CD4-positive, alpha-beta memory T cell (primary cell): ENCODE measurements around the gene LIMK1. TPM values are rescaled to one million over a fixed set of nuclear protein-coding genes. Genes with fewer than 3 reads are reported as not detected.
"Not testable (repeated sequence)": the region's sequence is repeated elsewhere in the genome, so short reads cannot be mapped to it uniquely, and the experiment has no call there.

Experiments
- CTCF ChIA-PET: fragments of 350-600 bp; sonication (Branson Sonifier 250); formaldehyde crosslinking; loops from one replicate; lab custom pipeline; 2021; ENCODE audit warnings: inconsistent platforms; ENCODE audit not compliant: partially characterized antibody; lab: Charles Lee
- POLR2A ChIA-PET: fragments of 350-600 bp; sonication (Branson Sonifier 250); formaldehyde crosslinking; loops from one replicate; lab custom pipeline; 2021; ENCODE audit not compliant: partially characterized antibody; lab: Charles Lee
- DNase-seq, 5 donors: peaks; one replicate each; pipeline versions ENCODE4 v3.0.0 to v3.0.0-alpha.2; 2020 to 2022; ENCODE audit warnings: mixed read lengths in 1 of 5
- H3K27ac ChIP-seq: one replicate; pipeline ENCODE4 v1.7.0; 2013; ENCODE audit warnings: low read depth, low read length
- H3K27me3 ChIP-seq: 2 replicates; pipeline ENCODE4 v1.7.0; 2013; ENCODE audit warnings: mild to moderate bottlenecking, low read length, moderate library complexity; ENCODE audit not compliant: insufficient read depth
- H3K36me3 ChIP-seq: 2 replicates; pipeline ENCODE4 v1.7.0; 2013; ENCODE audit warnings: mild to moderate bottlenecking, low read length, moderate library complexity; ENCODE audit not compliant: insufficient read depth
- H3K4me1 ChIP-seq: 2 replicates; pipeline ENCODE4 v1.7.0; 2013; ENCODE audit warnings: mild to moderate bottlenecking, low read length, moderate library complexity; ENCODE audit not compliant: insufficient read depth
- H3K4me3 ChIP-seq, 2 donors: one replicate each; pipeline ENCODE4 v1.7.0; 2013; ENCODE audit warnings: low read length in 2 of 2, mild to moderate bottlenecking in 1 of 2
- H3K9me3 ChIP-seq, 2 donors: one replicate each; pipeline ENCODE4 v1.7.0; 2013; ENCODE audit warnings: low read length in 2 of 2, control low read depth in 1 of 2; ENCODE audit not compliant: control insufficient read depth in 1 of 2
- H3K27ac Mint-ChIP-seq, 7 donors: one replicate each; pipeline ENCODE4 v1.8.0; 2020 to 2021; ENCODE audit warnings: mixed read lengths in 7 of 7, mild to moderate bottlenecking in 6 of 7, inconsistent platforms in 3 of 7, moderate library complexity in 3 of 7
- H3K27me3 Mint-ChIP-seq, 2 donors: one replicate each; pipeline ENCODE4 v1.8.0; 2020 to 2021; ENCODE audit warnings: mixed read lengths in 2 of 2
- H3K36me3 Mint-ChIP-seq, 2 donors: one replicate each; pipeline ENCODE4 v1.8.0; 2020 to 2021; ENCODE audit warnings: mixed read lengths in 2 of 2, inconsistent platforms in 1 of 2, mild to moderate bottlenecking in 1 of 2
- H3K4me1 Mint-ChIP-seq, 4 donors: one replicate each; pipeline ENCODE4 v1.8.0; 2020 to 2021; ENCODE audit warnings: mixed read lengths in 4 of 4, mild to moderate bottlenecking in 1 of 4
- H3K4me3 Mint-ChIP-seq, 8 donors: one replicate each; pipeline ENCODE4 v1.8.0; 2020 to 2021; ENCODE audit warnings: mixed read lengths in 8 of 8, mild to moderate bottlenecking in 7 of 8, moderate library complexity in 6 of 8, inconsistent platforms in 3 of 8
- H3K9me3 Mint-ChIP-seq, 8 donors: one replicate each; pipeline ENCODE4 v1.8.0; 2020 to 2021; ENCODE audit warnings: mixed read lengths in 8 of 8, mild to moderate bottlenecking in 5 of 8, inconsistent platforms in 3 of 8, moderate library complexity in 1 of 8
- intact Hi-C: fragments of 100-400 bp; cut with micrococcal nuclease; formaldehyde crosslinking; loops from one replicate; pipeline ENCODE4 v1.15.1; 2023
- polyA plus RNA-seq, 2 donors: library from polyadenylated mRNA; unstranded; fragments of 300-500 nt; fragmentation: Illumina TruSeq; gene quantifications; one replicate each; pipeline ENCODE4 v1.2.3, GENCODE V29; 2021
- total RNA-seq, 2 experiments: library from RNA; stranded (reverse); gene quantifications; one replicate each; pipeline ENCODE4 v1.2.3, GENCODE V29; 2021

Gene LIMK1
- total and polyA plus RNA-seq, 4 experiments from 2014 or later, result 0.42 to 15.1 (median 9.1) TPM

DNA sequence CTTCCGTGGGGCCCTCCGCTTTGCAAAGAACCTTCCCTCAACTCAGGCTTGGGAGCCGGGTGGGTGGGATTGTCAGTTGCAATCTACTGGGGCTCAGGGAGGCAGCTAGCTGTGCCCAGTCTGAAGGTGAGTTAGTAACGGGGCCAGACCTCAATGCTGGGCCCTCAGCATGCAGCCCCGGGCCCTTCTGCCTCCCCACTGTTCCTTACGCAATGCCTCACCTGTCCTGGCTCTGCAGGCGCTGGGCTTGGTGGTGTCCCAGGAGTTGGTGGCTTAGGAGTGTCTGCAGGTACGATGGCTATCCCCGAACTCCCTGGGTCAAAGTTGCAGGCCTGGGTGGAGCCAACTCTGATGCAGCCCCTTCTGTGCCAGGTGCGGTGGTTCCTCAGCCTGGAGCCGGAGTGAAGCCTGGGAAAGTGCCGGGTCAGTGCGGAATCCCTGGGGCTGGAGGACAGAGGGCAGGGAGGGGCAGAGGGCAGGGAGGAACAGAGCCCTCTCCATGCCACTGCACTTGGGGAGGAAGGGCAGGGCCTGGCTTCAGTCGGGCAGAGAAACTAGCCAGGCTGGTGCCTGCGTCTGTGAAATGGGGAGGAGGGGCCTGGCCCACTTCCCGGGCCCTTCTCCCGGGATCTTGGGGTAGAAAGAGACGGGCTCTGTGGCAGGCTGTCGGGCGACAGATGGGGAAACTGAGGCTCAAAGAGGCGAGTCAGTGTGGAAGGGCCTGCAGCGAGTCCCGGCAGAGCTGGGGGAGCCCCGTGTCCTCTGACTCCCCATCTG is 40.7 kb upstream of the LIMK1 start:
- H3K27ac Mint-ChIP-seq, result no peak overlapping the region
- CTCF ChIA-PET, result no interaction called here
- H3K4me3 Mint-ChIP-seq, result no peak overlapping the region
- Histone ChIP-seq H3K4me1 (no peaks in the 10 kb centered on the region), H3K36me3 (no peaks in the 10 kb centered on the region), H3K9me3 (no peaks in the 10 kb centered on the region), H3K27ac (no peak overlapping the region), H3K27me3 (no peaks in the 10 kb centered on the region), H3K4me3 (no peak overlapping the region)
- H3K9me3 Mint-ChIP-seq, result peaks cover 0 to under 1% (median 0%) of the 10 kb centered on the region in 8 donors
- H3K27me3 Mint-ChIP-seq, result peaks cover 0 to 1% of the 10 kb centered on the region in 2 donors
- POLR2A ChIA-PET, result no interaction called here
- no peaks in the 10 kb centered on the region for H3K36me3 Mint-ChIP-seq
- intact Hi-C loops, result no loop called here
- no peak for DNase-seq
- no peaks in the 10 kb centered on the region for H3K4me1 Mint-ChIP-seq

- Histone ChIP-seq H3K4me1 (no peaks in the 10 kb centered on the region), H3K9me3 (no peaks in the 10 kb centered on the region), H3K27ac (no peak overlapping the region), H3K36me3 (no peaks in the 10 kb centered on the region), H3K27me3 (no peaks in the 10 kb centered on the region), H3K4me3 (no peak overlapping the region)
- intact Hi-C loops, result no loop called here
- Mint-ChIP-seq H3K9me3 (no peaks in the 10 kb centered on the region), H3K4me1 (no peaks in the 10 kb centered on the region), H3K27me3 (peaks cover 0 to 1% of the 10 kb centered on the region in 2 donors), H3K4me3 (no peak overlapping the region), H3K36me3 (no peaks in the 10 kb centered on the region), H3K27ac (no peak overlapping the region)
- no peak for DNase-seq
- CTCF ChIA-PET, result no interaction called here
- POLR2A ChIA-PET, result no interaction called here
These were observed 40.1 kb upstream of the LIMK1 start for GRCh38 chr7:74043523-74043951.

DNA sequence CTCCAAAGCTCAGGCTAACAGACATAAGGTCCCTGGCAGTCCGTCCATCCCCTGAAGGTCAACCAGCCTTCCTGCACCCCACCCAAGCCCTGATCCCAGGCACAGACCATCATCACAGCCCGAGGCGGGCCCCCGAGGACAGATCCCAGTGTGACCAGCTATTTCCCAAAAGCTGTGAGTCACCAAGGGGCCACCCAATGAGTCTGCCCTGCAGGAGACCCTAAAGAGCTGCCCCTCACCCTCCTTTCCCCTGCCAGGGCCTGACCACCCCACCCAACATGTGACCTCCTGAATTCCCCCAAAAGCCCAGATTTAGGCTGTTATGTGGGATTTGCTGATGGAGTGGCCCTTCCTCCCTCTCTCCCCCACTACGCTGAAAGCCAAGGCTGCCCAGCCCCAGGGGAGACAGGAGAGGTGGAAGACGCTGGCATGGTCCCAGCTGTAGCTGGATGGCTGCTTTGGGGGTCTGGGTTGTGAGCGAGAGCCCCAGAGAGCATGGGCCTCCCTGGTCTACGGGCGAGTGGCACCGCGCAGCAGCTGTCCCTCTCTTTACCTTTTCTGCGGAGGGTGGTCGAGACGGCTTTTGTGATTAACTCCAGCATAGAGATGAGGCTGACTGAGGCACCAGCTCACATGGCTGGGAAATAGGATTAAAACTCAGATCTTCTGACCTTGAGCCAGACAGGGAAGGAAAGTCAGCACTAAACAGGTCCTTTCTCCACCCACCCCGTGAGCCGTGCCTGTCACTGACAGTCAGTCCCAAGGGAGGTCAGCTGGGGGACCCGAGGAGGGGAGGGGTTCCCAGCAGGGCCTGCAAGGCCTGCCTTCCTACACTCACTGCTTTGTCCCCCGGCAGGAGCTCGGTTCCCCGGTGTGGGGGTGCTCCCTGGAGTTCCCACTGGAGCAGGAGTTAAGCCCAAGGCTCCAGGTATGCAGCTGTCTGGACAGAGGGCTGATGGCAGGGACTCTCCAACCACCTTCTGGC is 38.9 kb upstream of the LIMK1 start:
- POLR2A ChIA-PET, result no interaction called here

GRCh38 chr7:74046581-74046980 is 37.0 kb upstream of the LIMK1 start:
- H3K27me3 ChIP-seq, H3K36me3 Mint-ChIP-seq, H3K27ac ChIP-seq, intact Hi-C loops, H3K9me3 Mint-ChIP-seq, H3K4me3 Mint-ChIP-seq, POLR2A ChIA-PET, H3K9me3 ChIP-seq, H3K4me3 ChIP-seq, H3K4me1 Mint-ChIP-seq, H3K27ac Mint-ChIP-seq, H3K4me1 ChIP-seq, H3K27me3 Mint-ChIP-seq, DNase-seq, H3K36me3 ChIP-seq: not testable (repeated sequence)
- CTCF ChIA-PET, result interaction anchor here (1.2 to 2.4 kb wide), 2 partner anchors 20 to 27 kb away, joined by 3 to 8 read pairs; no protein-coding TSS in a partner anchor

More for the DNA sequence above, 38.9 kb upstream of the LIMK1 start:
- no peak overlapping the region for H3K4me3 Mint-ChIP-seq
- Histone ChIP-seq H3K4me3 (no peak overlapping the region), H3K27me3 (no peaks in the 10 kb centered on the region), H3K27ac (no peak overlapping the region), H3K36me3 (no peaks in the 10 kb centered on the region), H3K9me3 (no peaks in the 10 kb centered on the region), H3K4me1 (no peaks in the 10 kb centered on the region)
- no peak overlapping the region for H3K27ac Mint-ChIP-seq
- peaks cover 0 to 1% of the 10 kb centered on the region in 2 donors for H3K27me3 Mint-ChIP-seq
- no peaks in the 10 kb centered on the region for H3K4me1 Mint-ChIP-seq
- H3K36me3 Mint-ChIP-seq, result no peaks in the 10 kb centered on the region
- DNase-seq, result no peak
- intact Hi-C loops, result no loop called here
- CTCF ChIA-PET, result interaction anchor here (1.6 to 2.4 kb wide), 2 partner anchors 18 to 356 kb away, joined by 4 to 8 read pairs; no protein-coding TSS in a partner anchor
- H3K9me3 Mint-ChIP-seq, result no peaks in the 10 kb centered on the region

GRCh38 chr7:74047804-74048380 is 35.7 kb upstream of the LIMK1 start:
- H3K4me1 Mint-ChIP-seq, result peaks cover 0 to 1% (median under 1%) of the 10 kb centered on the region in 4 donors
- Histone ChIP-seq H3K27ac (no peak overlapping the region), H3K36me3 (no peaks in the 10 kb centered on the region), H3K4me1 (no peaks in the 10 kb centered on the region), H3K4me3 (no peak overlapping the region), H3K9me3 (no peaks in the 10 kb centered on the region), H3K27me3 (no peaks in the 10 kb centered on the region)
- H3K4me3 Mint-ChIP-seq, result no peak overlapping the region
- no peak overlapping the region for H3K27ac Mint-ChIP-seq
- H3K36me3 Mint-ChIP-seq, result no peaks in the 10 kb centered on the region
- ChIA-PET CTCF (interaction anchor here (0.9 kb wide), 1 partner anchor 22 kb away, joined by 3 read pairs; no protein-coding TSS in a partner anchor), POLR2A (no interaction called here)
- intact Hi-C loops, result no loop called here
- no peaks in the 10 kb centered on the region for H3K9me3 Mint-ChIP-seq
- peaks cover 0 to 1% of the 10 kb centered on the region in 2 donors for H3K27me3 Mint-ChIP-seq
- no peak for DNase-seq

- Histone ChIP-seq H3K36me3 (no peaks in the 10 kb centered on the region), H3K4me1 (no peaks in the 10 kb centered on the region), H3K4me3 (no peak overlapping the region), H3K27me3 (no peaks in the 10 kb centered on the region), H3K9me3 (no peaks in the 10 kb centered on the region), H3K27ac (no peak overlapping the region)
- Mint-ChIP-seq H3K27ac (no peak overlapping the region), H3K4me3 (no peak overlapping the region), H3K36me3 (no peaks in the 10 kb centered on the region), H3K9me3 (no peaks in the 10 kb centered on the region), H3K4me1 (peaks cover 0 to 1% (median under 1%) of the 10 kb centered on the region in 4 donors), H3K27me3 (peaks cover 0 to 3% of the 10 kb centered on the region in 2 donors)
- no peak for DNase-seq
- CTCF ChIA-PET, result no interaction called here
- POLR2A ChIA-PET, result no interaction called here
- intact Hi-C loops, result no loop called here
These were observed 34.5 kb upstream of the LIMK1 start for GRCh38 chr7:74048999-74049599.
